ENCODE data around the gene ADK.

The ADK gene

DNA sequence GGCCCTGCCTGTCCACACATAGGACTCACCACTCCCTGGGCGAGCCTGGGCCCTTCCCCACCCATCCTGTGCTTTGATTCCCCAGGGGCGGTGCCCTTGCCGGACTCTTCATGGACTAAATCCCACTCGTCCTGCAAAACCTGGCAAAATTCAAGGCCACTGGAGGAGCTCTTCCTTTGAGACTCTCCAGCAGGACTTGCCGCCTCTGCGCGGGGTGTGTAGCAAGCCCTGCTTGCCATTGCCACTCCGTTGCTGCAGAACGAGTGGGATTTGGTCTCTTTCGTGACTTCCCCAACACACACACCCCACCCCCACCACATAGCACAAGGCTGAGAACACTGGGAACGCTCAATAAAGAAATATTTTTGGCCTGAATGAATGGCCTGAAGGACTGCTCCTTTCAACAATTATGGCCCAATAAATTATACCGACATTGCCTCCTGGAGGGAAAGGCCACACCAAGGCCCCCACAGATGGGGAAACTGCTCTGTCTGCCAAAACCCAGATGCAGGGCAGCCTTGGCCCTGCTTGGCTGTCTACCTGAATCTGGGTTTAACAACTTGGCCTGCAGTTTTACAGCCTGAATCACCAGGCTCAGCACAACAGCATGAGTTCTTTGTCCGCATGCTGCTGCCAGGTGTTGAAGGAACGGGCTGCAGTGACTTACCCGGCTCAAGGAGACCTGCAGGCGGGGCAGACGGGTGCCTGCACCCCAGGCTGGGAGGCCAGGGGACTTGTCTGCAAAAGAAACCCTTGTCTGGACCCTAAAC, 602.6 kb downstream of the ADK start:
- peaks cover 9% of the 10 kb centered on the region for H3K4me1 Mint-ChIP-seq (ENCODE audit: low read depth)
- no peaks in the 10 kb centered on the region for H3K9me3 Mint-ChIP-seq
- DNase-seq = no peak
- H3K36me3 Mint-ChIP-seq (ENCODE audit: low read depth) = no peaks in the 10 kb centered on the region
- H3K27me3 Mint-ChIP-seq = no peaks in the 10 kb centered on the region
- no peak overlapping the region for H3K27ac Mint-ChIP-seq
- H3K4me3 Mint-ChIP-seq = no peak overlapping the region

DNA sequence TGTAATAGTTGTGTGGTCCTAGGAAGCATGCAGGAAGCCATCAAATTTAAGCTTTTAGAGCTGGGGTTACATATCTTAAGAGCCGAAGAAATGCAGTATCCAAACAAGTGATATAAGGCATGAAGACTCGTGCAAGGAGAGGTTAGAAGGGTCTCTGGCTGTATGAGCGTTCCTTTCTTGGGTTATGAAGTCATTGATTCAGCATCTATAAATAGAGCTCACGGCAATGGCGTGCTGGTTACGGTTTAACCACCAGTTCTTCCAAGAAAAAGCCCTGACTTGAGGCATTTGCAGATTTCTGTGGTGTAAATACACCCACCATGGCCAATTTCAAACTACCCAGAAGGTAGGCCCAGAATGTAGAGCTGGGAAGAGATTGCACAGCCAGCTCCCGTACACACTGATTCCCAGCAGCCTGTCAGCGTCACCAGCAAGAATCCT, 603.4 kb downstream of the ADK start:
- no peaks in the 10 kb centered on the region for H3K36me3 Mint-ChIP-seq (ENCODE audit: low read depth)

DNA sequence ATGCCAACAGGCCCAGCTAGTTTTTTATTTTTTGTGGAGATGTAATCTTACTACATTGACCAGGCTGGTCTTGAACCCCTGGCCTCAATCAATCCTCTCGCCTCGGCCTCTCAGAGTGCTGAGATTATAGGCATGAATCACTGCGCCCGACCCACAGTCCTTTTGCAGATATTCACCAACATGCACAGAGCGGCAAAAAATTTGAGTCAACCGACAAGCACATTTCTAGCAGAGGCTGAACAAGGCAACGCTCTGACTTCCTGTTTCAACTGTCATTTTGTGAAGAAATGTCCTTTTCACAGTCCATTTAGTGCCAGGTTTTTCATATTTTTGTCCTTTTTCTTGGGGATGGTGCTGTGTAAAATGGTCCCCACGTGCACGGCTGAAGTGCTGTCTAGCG, 604.3 kb downstream of the ADK start:
- no peaks in the 10 kb centered on the region for H3K27me3 Mint-ChIP-seq
- DNase-seq = no peak
- no peaks in the 10 kb centered on the region for H3K9me3 Mint-ChIP-seq
- H3K36me3 Mint-ChIP-seq (ENCODE audit: low read depth) = no peaks in the 10 kb centered on the region
- H3K27ac Mint-ChIP-seq = no peak overlapping the region
- H3K4me3 Mint-ChIP-seq = no peak overlapping the region
- peaks cover 9% of the 10 kb centered on the region for H3K4me1 Mint-ChIP-seq (ENCODE audit: low read depth)

More for the DNA sequence above, 603.4 kb downstream of the ADK start:
- Mint-ChIP-seq H3K4me1 (ENCODE audit: low read depth) (peaks cover 9% of the 10 kb centered on the region), H3K9me3 (no peaks in the 10 kb centered on the region), H3K27me3 (no peaks in the 10 kb centered on the region), H3K27ac (no peak overlapping the region), H3K4me3 (no peak overlapping the region)
- no peak for DNase-seq
